OCI-LY3 (cell line): ENCODE data around the gene LAMC3.
A peak's percentile ranks its signal among the peaks of the same experiment; 100 is the strongest.

Experiments
- EZH2phosphoT487 ChIP-seq: fragments of 200-600 bp; shearing (Covaris generic); IDR thresholded peaks from 2 replicates; pipeline ENCODE4 v1.6.1; 2018; ENCODE audit warnings: antibody characterized with exemption, mixed run types, low read depth
- TF ChIP-seq, protein P1 (sequence below): fragments of 200-600, 300-600 bp; sonication (generic); IDR thresholded peaks from 2 replicates; pipeline ENCODE4 v1.5.1; 2014; ENCODE audit warnings: antibody characterized with exemption, low read length, low read depth

DNA sequence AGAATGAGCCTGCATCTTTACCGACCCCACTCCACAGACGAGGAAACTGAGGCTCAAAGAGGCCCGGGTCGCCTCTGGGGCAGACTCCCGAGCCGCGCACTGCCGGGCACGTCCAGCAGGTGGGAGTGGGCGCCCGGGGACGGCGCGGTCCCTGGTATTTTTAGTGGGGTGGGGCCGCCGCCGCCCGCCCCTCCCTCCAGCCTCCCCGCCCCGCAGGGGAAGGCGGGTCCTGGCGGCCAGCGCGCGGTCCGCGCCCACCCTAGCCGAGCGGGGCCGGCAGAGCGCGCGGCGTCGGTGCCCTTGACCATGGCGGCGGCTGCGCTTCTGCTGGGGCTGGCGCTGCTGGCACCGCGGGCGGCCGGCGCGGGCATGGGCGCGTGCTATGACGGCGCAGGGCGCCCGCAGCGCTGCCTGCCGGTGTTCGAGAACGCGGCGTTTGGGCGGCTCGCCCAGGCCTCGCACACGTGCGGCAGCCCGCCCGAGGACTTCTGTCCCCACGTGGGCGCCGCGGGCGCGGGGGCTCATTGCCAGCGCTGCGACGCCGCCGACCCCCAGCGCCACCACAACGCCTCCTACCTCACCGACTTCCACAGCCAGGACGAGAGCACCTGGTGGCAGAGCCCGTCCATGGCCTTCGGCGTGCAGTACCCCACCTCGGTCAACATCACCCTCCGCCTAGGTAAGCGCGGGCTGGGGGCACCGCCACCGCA lies at the start of gene LAMC3:
- TF ChIP-seq, protein P1, sequence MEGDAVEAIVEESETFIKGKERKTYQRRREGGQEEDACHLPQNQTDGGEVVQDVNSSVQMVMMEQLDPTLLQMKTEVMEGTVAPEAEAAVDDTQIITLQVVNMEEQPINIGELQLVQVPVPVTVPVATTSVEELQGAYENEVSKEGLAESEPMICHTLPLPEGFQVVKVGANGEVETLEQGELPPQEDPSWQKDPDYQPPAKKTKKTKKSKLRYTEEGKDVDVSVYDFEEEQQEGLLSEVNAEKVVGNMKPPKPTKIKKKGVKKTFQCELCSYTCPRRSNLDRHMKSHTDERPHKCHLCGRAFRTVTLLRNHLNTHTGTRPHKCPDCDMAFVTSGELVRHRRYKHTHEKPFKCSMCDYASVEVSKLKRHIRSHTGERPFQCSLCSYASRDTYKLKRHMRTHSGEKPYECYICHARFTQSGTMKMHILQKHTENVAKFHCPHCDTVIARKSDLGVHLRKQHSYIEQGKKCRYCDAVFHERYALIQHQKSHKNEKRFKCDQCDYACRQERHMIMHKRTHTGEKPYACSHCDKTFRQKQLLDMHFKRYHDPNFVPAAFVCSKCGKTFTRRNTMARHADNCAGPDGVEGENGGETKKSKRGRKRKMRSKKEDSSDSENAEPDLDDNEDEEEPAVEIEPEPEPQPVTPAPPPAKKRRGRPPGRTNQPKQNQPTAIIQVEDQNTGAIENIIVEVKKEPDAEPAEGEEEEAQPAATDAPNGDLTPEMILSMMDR: 0 out of 2 replicates have a peak, but pooled peaks have one; percentile 7
- TF ChIP-seq EZH2phosphoT487: no peak
